ENCODE measurements around the gene KIF5A. TPM values are rescaled to one million over a fixed set of nuclear protein-coding genes. Genes with fewer than 3 reads are reported as not detected.
"Not testable (repeated sequence)": the region's sequence is repeated elsewhere in the genome, so short reads cannot be mapped to it uniquely, and the experiment has no call there.

The KIF5A gene
- polyA plus RNA-seq, 2 donors: 0.12 to 0.24 TPM

- H3K4me3 ChIP-seq (ENCODE audit: low read depth in 1 of 2, low read length in 2 of 2): no peak overlapping the region
- 69 to 86% methylated on average over 2 of the region's 2 CpGs for WGBS, 2 donors
- H3K27me3 ChIP-seq (ENCODE audit: control insufficient read depth in 1 of 2, insufficient read depth in 2 of 2, low read length in 2 of 2): peaks cover 0 to 2% of the 10 kb centered on the region in 2 donors
- no peak overlapping the region for H3K27ac ChIP-seq (ENCODE audit: low read depth in 2 of 2, low read length in 1 of 2)
- H3K36me3 ChIP-seq (ENCODE audit: control insufficient read depth in 2 of 2, insufficient read depth in 2 of 2, low read length in 1 of 2): no peaks in the 10 kb centered on the region
- H3K9me3 ChIP-seq (ENCODE audit: control insufficient read depth in 2 of 2, insufficient read depth in 1 of 2, low read depth in 1 of 2, low read length in 1 of 2): no peaks in the 10 kb centered on the region
- no peaks in the 10 kb centered on the region for H3K4me1 ChIP-seq (ENCODE audit: control insufficient read depth in 2 of 2, insufficient read depth in 2 of 2, low read length in 1 of 2)
Observed at GRCh38 chr12:57585156-57585555, 35.3 kb downstream of the KIF5A start.

- no peak overlapping the region for H3K27ac ChIP-seq (ENCODE audit: low read depth in 2 of 2, low read length in 1 of 2)
- H3K36me3 ChIP-seq (ENCODE audit: control insufficient read depth in 2 of 2, insufficient read depth in 2 of 2, low read length in 1 of 2): no peaks in the 10 kb centered on the region
- H3K4me3 ChIP-seq (ENCODE audit: low read depth in 1 of 2, low read length in 2 of 2): no peak overlapping the region
- H3K4me1 ChIP-seq (ENCODE audit: control insufficient read depth in 2 of 2, insufficient read depth in 2 of 2, low read length in 1 of 2): no peaks in the 10 kb centered on the region
- H3K9me3 ChIP-seq (ENCODE audit: control insufficient read depth in 2 of 2, insufficient read depth in 1 of 2, low read depth in 1 of 2, low read length in 1 of 2): no peaks in the 10 kb centered on the region
- H3K27me3 ChIP-seq (ENCODE audit: control insufficient read depth in 1 of 2, insufficient read depth in 2 of 2, low read length in 2 of 2): peaks cover 0 to 2% of the 10 kb centered on the region in 2 donors
- 91 to 97% methylated on average over 3 of the region's 3 CpGs for WGBS, 2 donors
Observed at GRCh38 chr12:57586128-57586527, 36.3 kb downstream of the KIF5A start.

GRCh38 chr12:57586832-57587429, 37.1 kb downstream of the KIF5A start:
- H3K27me3 ChIP-seq (ENCODE audit: control insufficient read depth in 1 of 2, insufficient read depth in 2 of 2, low read length in 2 of 2): peaks cover 0 to 2% of the 10 kb centered on the region in 2 donors
- H3K36me3 ChIP-seq (ENCODE audit: control insufficient read depth in 2 of 2, insufficient read depth in 2 of 2, low read length in 1 of 2): no peaks in the 10 kb centered on the region
- 91% methylated on average over 3 of the region's 3 CpGs for WGBS, 2 donors
- no peak overlapping the region for H3K27ac ChIP-seq (ENCODE audit: low read depth in 2 of 2, low read length in 1 of 2)
- no peaks in the 10 kb centered on the region for H3K4me1 ChIP-seq (ENCODE audit: control insufficient read depth in 2 of 2, insufficient read depth in 2 of 2, low read length in 1 of 2)
- no peak overlapping the region for H3K4me3 ChIP-seq (ENCODE audit: low read depth in 1 of 2, low read length in 2 of 2)
- H3K9me3 ChIP-seq (ENCODE audit: control insufficient read depth in 2 of 2, insufficient read depth in 1 of 2, low read depth in 1 of 2, low read length in 1 of 2): no peaks in the 10 kb centered on the region

- H3K27me3 ChIP-seq (ENCODE audit: control insufficient read depth in 1 of 2, insufficient read depth in 2 of 2, low read length in 2 of 2): not testable (repeated sequence)
- 88 to 89% methylated on average over 15 of the region's 15 CpGs for WGBS, 2 donors
Observed at GRCh38 chr12:57588951-57589610, 39.2 kb downstream of the KIF5A start.

GRCh38 chr12:57590479-57590863, 40.6 kb downstream of the KIF5A start:
- H3K4me1 ChIP-seq (ENCODE audit: control insufficient read depth in 2 of 2, insufficient read depth in 2 of 2, low read length in 1 of 2): no peaks in the 10 kb centered on the region
- no peaks in the 10 kb centered on the region for H3K36me3 ChIP-seq (ENCODE audit: control insufficient read depth in 2 of 2, insufficient read depth in 2 of 2, low read length in 1 of 2)
- H3K27ac ChIP-seq (ENCODE audit: low read depth in 2 of 2, low read length in 1 of 2): peak overlapping the region in 1 of 2 donors; percentile 81
- no peaks in the 10 kb centered on the region for H3K9me3 ChIP-seq (ENCODE audit: control insufficient read depth in 2 of 2, insufficient read depth in 1 of 2, low read depth in 1 of 2, low read length in 1 of 2)
- 16 to 17% methylated on average over 2 of the region's 2 CpGs for WGBS, 2 donors
- H3K27me3 ChIP-seq (ENCODE audit: control insufficient read depth in 1 of 2, insufficient read depth in 2 of 2, low read length in 2 of 2): peaks cover 0 to 2% of the 10 kb centered on the region in 2 donors
- peak overlapping the region; percentile 85 to 93 for H3K4me3 ChIP-seq (ENCODE audit: low read depth in 1 of 2, low read length in 2 of 2)

More at GRCh38 chr12:57588951-57589610, 39.2 kb downstream of the KIF5A start:
- H3K36me3 ChIP-seq (ENCODE audit: control insufficient read depth in 2 of 2, insufficient read depth in 2 of 2, low read length in 1 of 2); H3K9me3 ChIP-seq (ENCODE audit: control insufficient read depth in 2 of 2, insufficient read depth in 1 of 2, low read depth in 1 of 2, low read length in 1 of 2); H3K4me3 ChIP-seq (ENCODE audit: low read depth in 1 of 2, low read length in 2 of 2); H3K27ac ChIP-seq (ENCODE audit: low read depth in 2 of 2, low read length in 1 of 2); H3K4me1 ChIP-seq (ENCODE audit: control insufficient read depth in 2 of 2, insufficient read depth in 2 of 2, low read length in 1 of 2): not testable (repeated sequence)

- peak within 1 kb of the TSS; percentile 76 to 81 for H3K27ac ChIP-seq (ENCODE audit: low read depth in 2 of 2, low read length in 1 of 2)
Observed at GRCh38 chr12:57590864-57591781, 41.3 kb downstream of the KIF5A start, which contains the start of gene PIP4K2C. Gene PIP4K2C, plus strand, starts transcription at chr12:57591192. Its CDS starts 98 bp downstream, at chr12:57591290.

GRCh38 chr12:57591782-57592325, 42.0 kb downstream of the KIF5A start:
- Histone ChIP-seq H3K4me3 (ENCODE audit: low read depth in 1 of 2, low read length in 2 of 2) (peak overlapping the region; percentile 85 to 93), H3K36me3 (ENCODE audit: control insufficient read depth in 2 of 2, insufficient read depth in 2 of 2, low read length in 1 of 2) (peaks cover 0 to 6% of the 10 kb centered on the region in 2 donors), H3K4me1 (ENCODE audit: control insufficient read depth in 2 of 2, insufficient read depth in 2 of 2, low read length in 1 of 2) (no peaks in the 10 kb centered on the region), H3K27ac (ENCODE audit: low read depth in 2 of 2, low read length in 1 of 2) (peak overlapping the region in 1 of 2 donors; percentile 81), H3K27me3 (ENCODE audit: control insufficient read depth in 1 of 2, insufficient read depth in 2 of 2, low read length in 2 of 2) (peaks cover 0 to 2% of the 10 kb centered on the region in 2 donors), H3K9me3 (ENCODE audit: control insufficient read depth in 2 of 2, insufficient read depth in 1 of 2, low read depth in 1 of 2, low read length in 1 of 2) (no peaks in the 10 kb centered on the region)
- WGBS, 2 donors: 35 to 41% methylated on average over 10 of the region's 10 CpGs

More at GRCh38 chr12:57590864-57591781, 41.3 kb downstream of the KIF5A start, which contains the start of gene PIP4K2C:
- Histone ChIP-seq H3K36me3 (ENCODE audit: control insufficient read depth in 2 of 2, insufficient read depth in 2 of 2, low read length in 1 of 2) (peaks cover 0 to 6% of the 10 kb centered on the region in 2 donors), H3K4me3 (ENCODE audit: low read depth in 1 of 2, low read length in 2 of 2) (peak within 1 kb of the TSS; percentile 85 to 93), H3K4me1 (ENCODE audit: control insufficient read depth in 2 of 2, insufficient read depth in 2 of 2, low read length in 1 of 2) (no peaks in the 10 kb centered on the region), H3K27me3 (ENCODE audit: control insufficient read depth in 1 of 2, insufficient read depth in 2 of 2, low read length in 2 of 2) (peaks cover 0 to 2% of the 10 kb centered on the region in 2 donors), H3K9me3 (ENCODE audit: control insufficient read depth in 2 of 2, insufficient read depth in 1 of 2, low read depth in 1 of 2, low read length in 1 of 2) (no peaks in the 10 kb centered on the region)
- 0 to 1% methylated on average over 69 of the region's 69 CpGs for WGBS, 2 donors

GRCh38 chr12:57592551-57593165, 42.8 kb downstream of the KIF5A start:
- Histone ChIP-seq H3K9me3 (ENCODE audit: control insufficient read depth in 2 of 2, insufficient read depth in 1 of 2, low read depth in 1 of 2, low read length in 1 of 2) (no peaks in the 10 kb centered on the region), H3K27ac (ENCODE audit: low read depth in 2 of 2, low read length in 1 of 2) (no peak overlapping the region), H3K4me3 (ENCODE audit: low read depth in 1 of 2, low read length in 2 of 2) (no peak overlapping the region), H3K4me1 (ENCODE audit: control insufficient read depth in 2 of 2, insufficient read depth in 2 of 2, low read length in 1 of 2) (no peaks in the 10 kb centered on the region), H3K36me3 (ENCODE audit: control insufficient read depth in 2 of 2, insufficient read depth in 2 of 2, low read length in 1 of 2) (peaks cover 0 to 6% of the 10 kb centered on the region in 2 donors), H3K27me3 (ENCODE audit: control insufficient read depth in 1 of 2, insufficient read depth in 2 of 2, low read length in 2 of 2) (peaks cover 0 to 2% of the 10 kb centered on the region in 2 donors)
- 69 to 73% methylated on average over 2 of the region's 2 CpGs for WGBS, 2 donors

- no peak overlapping the region for H3K4me3 ChIP-seq (ENCODE audit: low read depth in 1 of 2, low read length in 2 of 2)
- peaks cover 0 to 6% of the 10 kb centered on the region in 2 donors for H3K36me3 ChIP-seq (ENCODE audit: control insufficient read depth in 2 of 2, insufficient read depth in 2 of 2, low read length in 1 of 2)
- 87 to 89% methylated on average over 4 of the region's 4 CpGs for WGBS, 2 donors
Observed at GRCh38 chr12:57593187-57593586, 43.3 kb downstream of the KIF5A start.

More at GRCh38 chr12:57593187-57593586, 43.3 kb downstream of the KIF5A start:
- Histone ChIP-seq H3K27me3 (ENCODE audit: control insufficient read depth in 1 of 2, insufficient read depth in 2 of 2, low read length in 2 of 2) (no peaks in the 10 kb centered on the region), H3K4me1 (ENCODE audit: control insufficient read depth in 2 of 2, insufficient read depth in 2 of 2, low read length in 1 of 2) (no peaks in the 10 kb centered on the region), H3K27ac (ENCODE audit: low read depth in 2 of 2, low read length in 1 of 2) (no peak overlapping the region), H3K9me3 (ENCODE audit: control insufficient read depth in 2 of 2, insufficient read depth in 1 of 2, low read depth in 1 of 2, low read length in 1 of 2) (no peaks in the 10 kb centered on the region)

All from esophagus (tissue), 2 donors.